Mucosa of descending colon (tissue), 3 donors: ENCODE data around the gene AQP2. TPM values are rescaled to one million over a fixed set of nuclear protein-coding genes. Genes with fewer than 3 reads are reported as not detected.
A peak's percentile ranks its signal among the peaks of the same experiment; 100 is the strongest.

Experiments used
- ATAC-seq: fragments of 200-7000 bp; cut with Tn5 transposase; one replicate; pipeline ENCODE4 v1.9.1; 2020; ENCODE audit warnings: mild to moderate bottlenecking, moderate library complexity
- DNase-seq, 3 donors: peaks; one replicate each; pipeline ENCODE4 v3.0.0-alpha.2; 2020
- H3K36me3 ChIP-seq: fragments of 200-600 bp; one replicate; pipeline ENCODE4 v1.8.0; 2021; ENCODE audit warnings: low read depth, mild to moderate bottlenecking
- H3K4me1 ChIP-seq: fragments of 200-600 bp; one replicate; pipeline ENCODE4 v1.8.0; 2021; ENCODE audit warnings: low read depth, mild to moderate bottlenecking
- H3K4me3 ChIP-seq: fragments of 200-600 bp; one replicate; pipeline ENCODE4 v1.8.0; 2021; ENCODE audit warnings: mild to moderate bottlenecking
- H3K9me3 ChIP-seq: fragments of 200-600 bp; one replicate; pipeline ENCODE4 v1.8.0; 2021; ENCODE audit warnings: mild to moderate bottlenecking
- intact Hi-C, 2 donors: fragments of 100-400 bp; cut with DNase I in 1 of 2; cut with micrococcal nuclease in 1 of 2; formaldehyde crosslinking; loops; one replicate each; pipeline versions ENCODE4 v1.11.0 to v1.11.1; 2022; cut with DNase I, micrococcal nuclease
- total RNA-seq, 3 donors: library from RNA; stranded (reverse); fragmentation: NEBNext Ultra II Directional in 2 of 3; extraction: Animal tissue kit (Norgen Biotek cat#: 25700) in 2 of 3; gene quantifications; one replicate each; pipeline versions ENCODE4 v1.2.1 to v1.2.4, GENCODE V29; 2021 to 2023
- TF ChIP-seq, protein P1 (sequence below): fragments of 200-600 bp; IDR thresholded peaks from one replicate; pipeline ENCODE4 v1.8.0; 2022; ENCODE audit warnings: antibody characterized with exemption, mild to moderate bottlenecking
- donor health status: DM: no; HTN: no; CAD: no; lungs with moderate emphysema.
- donor health status: DM: no; HTN: no; CAD: no.
- donor health status: DM: no; HTN: yes; CAD: no.

AQP2 gene
- total RNA-seq, 3 donors from 2014 or later = not detected

DNA sequence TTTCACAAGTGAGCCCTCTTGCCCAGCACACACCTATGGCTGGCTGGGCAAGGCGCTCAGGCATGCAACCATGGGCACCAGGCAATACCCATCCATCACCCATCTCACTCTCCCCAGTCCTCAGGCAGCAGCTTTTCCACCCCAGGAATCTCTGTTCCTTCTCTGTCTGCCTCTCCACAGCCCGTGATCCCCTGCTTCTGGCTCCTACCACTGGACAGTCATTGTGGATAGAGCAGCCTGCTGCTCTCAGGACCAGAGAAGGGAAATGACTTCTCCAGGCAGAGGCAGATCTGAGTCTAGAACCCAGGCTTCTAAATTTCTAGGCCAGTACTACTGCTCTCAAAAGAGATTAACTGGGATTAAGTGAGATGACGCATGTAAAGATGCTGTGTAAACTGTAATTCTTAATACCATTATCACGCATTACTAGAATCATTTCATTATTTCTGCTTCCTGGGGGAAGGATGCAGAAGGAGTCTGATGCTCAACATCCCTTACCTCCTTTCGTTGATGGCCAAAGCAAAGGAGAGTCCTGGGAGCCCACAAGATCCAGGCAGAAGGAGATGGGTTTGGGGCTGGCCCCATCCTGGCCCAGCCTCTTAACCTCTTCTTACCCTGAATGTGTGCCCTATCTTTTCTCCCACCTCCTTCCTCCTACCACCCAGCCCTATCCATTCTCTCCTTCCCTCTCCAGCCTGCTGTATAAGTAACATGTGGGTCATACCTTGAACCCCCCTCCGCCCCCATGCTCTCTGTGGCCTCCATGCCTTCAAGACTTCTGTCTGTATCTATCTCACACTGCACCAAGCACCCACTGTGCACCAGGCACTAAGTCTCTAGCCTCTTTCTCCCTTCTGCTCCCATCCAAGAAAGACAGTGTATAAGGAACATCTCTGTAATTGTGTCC, 6.4 kb downstream of the AQP2 start:
- DNase-seq (no peak), ATAC-seq (no peak)
- H3K4me1 ChIP-seq = no peaks in the 10 kb centered on the region
- TF ChIP-seq, protein P1, sequence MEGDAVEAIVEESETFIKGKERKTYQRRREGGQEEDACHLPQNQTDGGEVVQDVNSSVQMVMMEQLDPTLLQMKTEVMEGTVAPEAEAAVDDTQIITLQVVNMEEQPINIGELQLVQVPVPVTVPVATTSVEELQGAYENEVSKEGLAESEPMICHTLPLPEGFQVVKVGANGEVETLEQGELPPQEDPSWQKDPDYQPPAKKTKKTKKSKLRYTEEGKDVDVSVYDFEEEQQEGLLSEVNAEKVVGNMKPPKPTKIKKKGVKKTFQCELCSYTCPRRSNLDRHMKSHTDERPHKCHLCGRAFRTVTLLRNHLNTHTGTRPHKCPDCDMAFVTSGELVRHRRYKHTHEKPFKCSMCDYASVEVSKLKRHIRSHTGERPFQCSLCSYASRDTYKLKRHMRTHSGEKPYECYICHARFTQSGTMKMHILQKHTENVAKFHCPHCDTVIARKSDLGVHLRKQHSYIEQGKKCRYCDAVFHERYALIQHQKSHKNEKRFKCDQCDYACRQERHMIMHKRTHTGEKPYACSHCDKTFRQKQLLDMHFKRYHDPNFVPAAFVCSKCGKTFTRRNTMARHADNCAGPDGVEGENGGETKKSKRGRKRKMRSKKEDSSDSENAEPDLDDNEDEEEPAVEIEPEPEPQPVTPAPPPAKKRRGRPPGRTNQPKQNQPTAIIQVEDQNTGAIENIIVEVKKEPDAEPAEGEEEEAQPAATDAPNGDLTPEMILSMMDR = no peak
- H3K9me3 ChIP-seq = no peaks in the 10 kb centered on the region
- intact Hi-C loops = no loop called here
- H3K36me3 ChIP-seq = no peaks in the 10 kb centered on the region
- no peak overlapping the region for H3K4me3 ChIP-seq

DNA sequence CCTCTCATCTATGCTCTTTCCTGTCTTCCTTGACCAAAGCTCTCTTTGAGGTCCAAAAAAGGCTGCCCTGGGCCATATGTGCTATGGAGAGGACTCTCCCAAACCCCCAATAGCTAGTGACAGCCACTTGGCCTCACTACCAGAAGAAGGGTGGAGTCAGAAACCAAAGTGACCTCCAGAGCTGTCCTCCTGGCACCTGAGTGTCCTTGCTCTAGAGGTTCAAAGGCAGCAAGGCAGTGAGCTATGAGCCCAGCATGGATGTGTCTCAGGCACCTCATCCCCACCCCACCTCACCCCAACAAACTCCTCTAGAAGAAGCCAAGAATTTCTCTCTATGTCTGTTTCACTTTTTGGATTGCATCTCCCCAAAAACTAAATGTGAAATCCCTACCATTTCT, 7.0 kb downstream of the AQP2 start:
- H3K4me3 ChIP-seq = no peak overlapping the region
- H3K36me3 ChIP-seq = no peaks in the 10 kb centered on the region
- H3K4me1 ChIP-seq = no peaks in the 10 kb centered on the region
- DNase-seq (no peak), ATAC-seq (no peak)
- TF ChIP-seq, protein P1 = no peak
- intact Hi-C loops = no loop called here
- no peaks in the 10 kb centered on the region for H3K9me3 ChIP-seq

DNA sequence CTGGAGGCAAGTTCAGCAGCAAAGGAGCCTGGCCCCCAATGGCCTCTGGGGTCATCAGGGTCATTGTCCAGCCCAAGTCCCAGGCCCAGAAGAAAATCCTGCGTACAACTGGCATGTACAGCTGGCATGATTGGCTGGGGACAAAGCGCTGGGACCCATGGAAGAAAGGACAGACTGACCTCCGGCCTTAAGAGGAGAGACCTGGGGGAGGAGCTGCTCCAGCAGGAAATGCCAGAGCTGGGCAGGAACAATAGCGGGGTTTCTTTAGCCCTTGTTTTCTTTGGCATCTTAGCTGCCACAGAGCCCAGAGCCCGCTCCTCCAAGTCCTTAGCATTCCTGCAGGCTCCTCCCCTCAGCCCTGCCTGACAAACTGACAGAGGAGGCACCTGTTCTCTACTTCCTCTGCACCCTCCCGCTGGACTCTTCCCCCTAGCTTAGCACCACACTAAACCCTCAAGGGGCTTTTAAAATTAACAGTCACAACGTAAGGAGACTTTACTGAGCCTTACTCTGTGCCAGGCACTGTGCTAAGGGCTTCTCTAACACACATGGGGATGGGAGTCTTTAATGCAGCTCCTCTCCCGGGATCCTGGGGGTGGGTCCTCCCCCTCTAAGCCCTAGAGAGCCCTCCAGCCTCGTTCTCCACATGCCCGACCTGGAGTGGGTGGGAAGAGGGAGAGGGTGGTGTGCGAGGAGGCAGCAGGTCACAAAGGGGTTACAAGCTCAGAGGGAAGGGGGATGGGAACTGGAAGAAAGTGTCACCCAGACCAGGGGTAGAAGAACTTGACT, 9.3 kb downstream of the AQP2 start:
- H3K9me3 ChIP-seq = no peaks in the 10 kb centered on the region
- no peaks in the 10 kb centered on the region for H3K4me1 ChIP-seq
- no peak overlapping the region for H3K4me3 ChIP-seq
- TF ChIP-seq, protein P1 = no peak
- DNase-seq (no peak), ATAC-seq (peak; percentile 53)
- intact Hi-C loops = loop anchor here in 1 of 2 donors (10.0 kb wide), 1 partner anchor 95 kb away; the partner anchor contains the start of gene ASIC1
- no peaks in the 10 kb centered on the region for H3K36me3 ChIP-seq

DNA sequence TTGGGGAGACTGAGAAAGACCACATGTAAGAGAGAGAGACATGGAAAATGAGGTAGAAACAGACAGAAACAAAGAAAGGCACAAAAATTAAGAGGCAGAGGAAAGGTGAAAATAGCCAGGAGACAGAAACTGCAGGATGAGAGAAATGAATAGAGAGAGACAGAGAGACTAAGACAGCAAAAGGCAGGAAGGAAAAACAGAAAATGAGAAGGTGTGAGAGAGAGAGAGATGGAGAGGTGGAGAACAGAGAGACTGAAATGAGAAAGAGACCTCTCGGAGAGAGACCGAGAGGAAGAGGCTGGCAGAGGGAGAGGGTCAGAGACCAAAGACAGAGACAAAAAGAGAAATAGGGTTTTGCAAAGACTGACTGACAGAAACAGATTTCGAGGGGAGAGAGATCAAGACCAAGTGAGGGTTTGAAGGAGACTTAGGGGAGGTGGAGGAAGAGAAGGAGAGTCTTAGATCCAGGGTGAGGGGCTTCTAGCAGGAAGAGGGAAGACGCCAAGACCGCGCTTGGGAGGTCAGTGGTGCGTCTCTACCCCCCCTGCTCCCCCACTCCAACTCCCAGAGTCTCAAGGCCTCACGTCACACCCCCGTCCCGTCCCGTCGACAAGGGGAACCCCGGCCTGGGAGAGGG, 10.1 kb downstream of the AQP2 start:
- Histone ChIP-seq H3K4me1 (no peaks in the 10 kb centered on the region), H3K4me3 (no peak overlapping the region), H3K36me3 (no peaks in the 10 kb centered on the region), H3K9me3 (no peaks in the 10 kb centered on the region)
- DNase-seq (no peak), ATAC-seq (no peak)
- TF ChIP-seq, protein P1 = no peak
- intact Hi-C loops = loop anchor here in 1 of 2 donors (10.0 kb wide), 1 partner anchor 94 kb away; the partner anchor contains the start of gene ASIC1

DNA sequence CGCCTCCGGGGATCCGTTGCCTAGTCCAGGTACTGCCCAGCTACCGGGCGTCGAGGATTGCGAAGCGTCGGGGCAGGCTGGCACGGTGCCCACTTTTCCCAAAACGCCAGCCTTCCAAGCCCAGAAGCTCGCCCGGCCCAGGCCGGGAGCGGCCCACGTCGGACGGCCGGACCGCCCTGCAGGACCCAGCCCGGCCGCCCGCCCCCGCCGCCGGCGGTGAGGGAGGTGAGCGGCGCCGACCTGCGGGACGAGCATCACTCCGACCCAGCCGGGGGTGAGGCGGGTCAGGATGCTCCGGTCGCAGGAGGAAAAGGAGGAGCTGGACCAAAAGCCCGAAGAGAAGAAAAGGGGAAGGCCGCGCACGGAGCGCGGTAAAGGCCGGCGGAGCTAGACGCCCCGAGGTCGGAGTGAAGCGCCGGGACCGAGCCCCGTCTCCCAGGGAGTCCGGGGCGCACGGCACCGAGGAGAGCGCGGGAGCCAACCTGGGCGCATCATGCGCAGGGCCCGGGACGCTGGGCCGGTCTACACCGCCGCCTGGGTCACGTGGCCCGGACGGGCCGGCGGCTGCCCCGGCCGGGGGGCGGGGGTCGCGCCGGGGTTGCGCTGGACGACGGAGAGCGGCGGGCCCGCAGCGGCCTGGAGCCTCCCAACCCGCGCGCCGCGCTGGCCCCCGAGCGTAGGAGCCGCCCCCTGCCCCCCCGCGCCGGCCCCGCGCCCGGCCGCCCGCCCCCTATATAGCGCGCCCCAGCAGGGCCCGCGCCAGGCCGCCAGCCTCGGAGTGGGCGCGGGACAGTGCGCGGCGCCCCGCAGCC, 10.8 kb downstream of the AQP2 start, which contains the start of gene AQP5:
TSS of gene AQP5 (plus strand) at position 762 of the 812 bp plus-strand sequence. CDS start 146 bp downstream, outside the sequence.
- intact Hi-C loops = loop anchor here in 1 of 2 donors (10.0 kb wide), 1 partner anchor 93 kb away; the partner anchor contains the start of gene ASIC1
- no peak for ATAC-seq
- H3K4me3 ChIP-seq = no peak within 1 kb of the TSS

More for the DNA sequence above, 10.8 kb downstream of the AQP2 start, which contains the start of gene AQP5:
- no peaks in the 10 kb centered on the region for H3K9me3 ChIP-seq
- H3K36me3 ChIP-seq = no peaks in the 10 kb centered on the region
- H3K4me1 ChIP-seq = no peaks in the 10 kb centered on the region
- no peak for DNase-seq
- TF ChIP-seq, protein P1 = no peak
